Endothelial cell of umbilical vein (primary cell): ENCODE data around the gene PRR7. TPM values are rescaled to one million over a fixed set of nuclear protein-coding genes. Genes with fewer than 3 reads are reported as not detected.

Source experiments
- BruUV-seq: library from RNA; stranded (reverse); fragments of 400-500 nt; replicated peaks from 2 replicates; lab custom pipeline; 2021; lab: Mats Ljungman, UMichigan
- CTCF ChIA-PET: fragments of 300-600, 350-600 bp; sonication (Branson Sonifier 250); formaldehyde crosslinking; loops from one replicate; lab custom pipeline; 2021; ENCODE audit warnings: antibody characterized with exemption, inconsistent platforms; lab: Charles Lee
- POLR2A ChIA-PET: fragments of 300-600, 350-600 bp; sonication (Branson Sonifier 250); formaldehyde crosslinking; loops from one replicate; lab custom pipeline; 2021; ENCODE audit warnings: antibody characterized with exemption, inconsistent platforms; lab: Charles Lee
- DNase-seq: peaks from one replicate; pipeline ENCODE4 v3.0.0-alpha.2; 2011; ENCODE audit warnings: low read depth, low spot score
- FAIRE-seq: peaks from 2 replicates; lab custom pipeline; 2011; peaks lifted over from hg19 to GRCh38; lab: Jason Lieb, UNC
- H2AFZ ChIP-seq: 2 replicates; pipeline ENCODE4 v1.6.0; 2012; ENCODE audit warnings: low read depth, low read length, control low read depth, inconsistent platforms
- H3K27ac ChIP-seq: 2 replicates; pipeline ENCODE4 v1.5.1; 2011; ENCODE audit warnings: low read depth, mild to moderate bottlenecking, control low read depth, low read length, moderate library complexity; ENCODE audit not compliant: insufficient read depth
- H3K27me3 ChIP-seq, 2 experiments: 2 replicates each; pipeline versions ENCODE4 v1.6.0 to v1.6.1; 2011; ENCODE audit warnings: low read length in 2 of 2, mixed read lengths in 1 of 2; ENCODE audit not compliant: control insufficient read depth in 2 of 2, insufficient read depth in 2 of 2
- H3K36me3 ChIP-seq, 2 experiments: 2 replicates in 1 of 2; 3 replicates in 1 of 2; pipeline ENCODE4 v1.5.1; 2011; ENCODE audit warnings: low read length in 2 of 2, mild to moderate bottlenecking in 1 of 2, moderate library complexity in 1 of 2; ENCODE audit not compliant: control insufficient read depth in 2 of 2, insufficient read depth in 2 of 2; ENCODE audit errors: extremely low read depth in 1 of 2
- H3K4me1 ChIP-seq: 3 replicates; pipeline ENCODE4 v1.5.1; 2011; ENCODE audit warnings: mild to moderate bottlenecking, low read length; ENCODE audit not compliant: control insufficient read depth, insufficient read depth; ENCODE audit errors: extremely low read depth
- H3K4me2 ChIP-seq: 2 replicates; pipeline ENCODE4 v1.6.1; 2011; ENCODE audit warnings: low read length, control low read depth, mixed read lengths; ENCODE audit not compliant: insufficient read depth
- H3K4me3 ChIP-seq, 3 experiments: fragments of 200-600 bp in 1 of 3; sonication (generic), shearing (Covaris generic) in 1 of 3; replicated peaks in 1 of 3; 2 replicates each; pipeline ENCODE4 v1.5.1; 2011 to 2016; ENCODE audit warnings: control low read depth in 3 of 3, low read length in 3 of 3, mild to moderate bottlenecking in 2 of 3, inconsistent platforms in 1 of 3, low read depth in 1 of 3, moderate library complexity in 1 of 3; ENCODE audit not compliant: insufficient read depth in 1 of 3
- H3K79me2 ChIP-seq: 2 replicates; pipeline ENCODE4 v1.6.0; 2012; ENCODE audit warnings: low read length, inconsistent platforms; ENCODE audit not compliant: control insufficient read depth, insufficient read depth
- H3K9ac ChIP-seq: replicated peaks from 2 replicates; pipeline ENCODE3; 2011; ENCODE audit warnings: low read length, control low read depth; ENCODE audit not compliant: insufficient read depth; ENCODE audit errors: extremely low read depth
- H3K9me1 ChIP-seq: replicated peaks from 3 replicates; pipeline ENCODE4 v1.6.0; 2011; ENCODE audit warnings: mild to moderate bottlenecking, low read length; ENCODE audit not compliant: control insufficient read depth, insufficient read depth; ENCODE audit errors: extremely low read depth
- H3K9me3 ChIP-seq: replicated peaks from 2 replicates; pipeline ENCODE4 v1.5.1; 2012; ENCODE audit warnings: low read length, inconsistent platforms; ENCODE audit not compliant: control insufficient read depth, insufficient read depth
- H4K20me1 ChIP-seq: replicated peaks from 2 replicates; pipeline ENCODE3; 2011; ENCODE audit warnings: mild to moderate bottlenecking, low read length; ENCODE audit not compliant: control insufficient read depth, insufficient read depth; ENCODE audit errors: extremely low read depth
- CTCF ChIP-seq, 2 donors: IDR thresholded peaks; 1 replicate in 1 of 2; 2 replicates in 1 of 2; pipeline ENCODE4 v1.5.1; 2011; ENCODE audit warnings: low read length in 2 of 2, mild to moderate bottlenecking in 2 of 2, moderate library complexity in 2 of 2, control low read depth in 1 of 2, inconsistent platforms in 1 of 2, low read depth in 1 of 2; ENCODE audit not compliant: insufficient read depth in 1 of 2; ENCODE audit errors: extremely low read depth in 1 of 2
- EZH2 ChIP-seq: IDR thresholded peaks from 2 replicates; pipeline ENCODE4 v1.6.1; 2012; ENCODE audit warnings: borderline replicate concordance, low read depth, mild to moderate bottlenecking, moderate library complexity, low read length, inconsistent platforms; ENCODE audit not compliant: severe bottlenecking
- FOS ChIP-seq: IDR thresholded peaks from 2 replicates; pipeline ENCODE4 v1.6.1; 2011; ENCODE audit warnings: mild to moderate bottlenecking, low read length, moderate library complexity, borderline replicate concordance; ENCODE audit not compliant: insufficient read depth
- GATA2 ChIP-seq: IDR thresholded peaks from 2 replicates; pipeline ENCODE4 v1.7.0; 2011; ENCODE audit warnings: low read depth, mild to moderate bottlenecking, moderate library complexity, mixed read lengths, low read length; ENCODE audit not compliant: insufficient read length, insufficient read depth
- JUN ChIP-seq: IDR thresholded peaks from 2 replicates; pipeline ENCODE4 v1.6.1; 2011; ENCODE audit warnings: borderline replicate concordance, low read depth; ENCODE audit not compliant: insufficient read length, insufficient read depth
- MAX ChIP-seq: IDR thresholded peaks from 2 replicates; pipeline ENCODE4 v1.6.1; 2011; ENCODE audit not compliant: insufficient read depth, insufficient read length
- MYC ChIP-seq: IDR thresholded peaks from one replicate; pipeline ENCODE4 v1.6.1; 2011; ENCODE audit warnings: mild to moderate bottlenecking, low read depth, low read length
- POLR2A ChIP-seq: IDR thresholded peaks from 2 replicates; pipeline ENCODE4 v1.6.1; 2012; ENCODE audit warnings: low read depth, mild to moderate bottlenecking, control low read depth, low read length
- POLR2AphosphoS5 ChIP-seq: IDR thresholded peaks from 2 replicates; pipeline ENCODE4 v1.6.1; 2012; ENCODE audit warnings: low read depth, mild to moderate bottlenecking, control low read depth, low read length, moderate library complexity; ENCODE audit not compliant: insufficient read depth
- dilution Hi-C: fragments of 300-500 bp; cut with MboI; formaldehyde crosslinking; loops from one replicate; pipeline ENCODE4 v1.15.0; 2019; ENCODE audit warnings: low sequenced_read_pairs; ENCODE audit not compliant: extremely low pct_ligation_motif_present
- intact Hi-C: fragments of 100-400 bp; cut with micrococcal nuclease; formaldehyde crosslinking; loops from one replicate; pipeline ENCODE4 v1.10.0; 2022
- polyA plus RNA-seq, 4 experiments: library from polyadenylated mRNA; depleted of rRNA in 3 of 4; stranded (reverse) in 3 of 4; unstranded in 1 of 4; fragments of >200 nt; gene quantifications; 2 replicates each; pipeline versions ENCODE4 v1.2.1 to v1.2.3, GENCODE V29; 2011 to 2012; ENCODE audit warnings: missing spikeins in 1 of 4
- total RNA-seq: library from RNA; stranded (reverse); gene quantifications from 2 replicates; pipeline ENCODE4 v1.2.3, GENCODE V29; 2021

PRR7 gene
- total and polyA plus RNA-seq, 2 donors (not counting 3 experiments of a cell fraction or from before 2014, with no cell fraction given) = 6.5 to 6.6 TPM

GRCh38 chr5:177475563-177476427 lies 29.2 kb downstream of the PRR7 start:
- H3K9me3 ChIP-seq = no peaks in the 10 kb centered on the region
- H3K27me3 ChIP-seq = no peaks in the 10 kb centered on the region
- H4K20me1 ChIP-seq = no peaks in the 10 kb centered on the region
- H2AFZ ChIP-seq = no peak overlapping the region
- no peak overlapping the region for H3K4me3 ChIP-seq
- peaks cover 16% of the 10 kb centered on the region for H3K4me1 ChIP-seq
- intact Hi-C loops = loop anchor here (10.0 kb wide), 1 partner anchor 1031 kb away; the partner anchor contains the start of gene FAF2
- ChIA-PET CTCF (interaction anchor here (0.7 to 3.3 kb wide), 8 partner anchors 13 to 72 kb away, joined by 3 to 17 read pairs (median 4); no protein-coding TSS in a partner anchor), POLR2A (interaction anchor here (0.9 to 2.3 kb wide), 4 partner anchors 11 to 21 kb away, joined by 3 to 17 read pairs (median 7); partner anchors contain the start of gene PDLIM7)
- H3K79me2 ChIP-seq = peaks cover 22% of the 10 kb centered on the region
- H3K9ac ChIP-seq = no peak overlapping the region
- no peak overlapping the region for H3K4me2 ChIP-seq
- FAIRE-seq = no peak
- DNase-seq = no peak
- H3K9me1 ChIP-seq = no peaks in the 10 kb centered on the region
- no peak for TF ChIP-seq GATA2
- TF ChIP-seq JUN = no peak
- no peak for TF ChIP-seq CTCF (IDR thresholded peaks at IDR 0.05; ENCODE audit: extremely low read depth in 1 of 2, insufficient read depth in 1 of 2, low read depth in 1 of 2, low read length in 2 of 2)
- no peak for TF ChIP-seq MYC
- TF ChIP-seq POLR2A = no peak
- TF ChIP-seq MAX = no peak
- TF ChIP-seq EZH2 = no peak
- TF ChIP-seq FOS = no peak
- TF ChIP-seq POLR2AphosphoS5 = no peak
- no peaks in the 10 kb centered on the region for H3K36me3 ChIP-seq
- no TSS peak for BruUV-seq
- dilution Hi-C loops = no loop called here
- no peak overlapping the region for H3K27ac ChIP-seq
